GM19238 (cell line): ENCODE data around the gene CDC14B.
"Not testable (repeated sequence)": the region's sequence is repeated elsewhere in the genome, so short reads cannot be mapped to it uniquely, and the experiment has no call there.

Experiments used
- DNase-seq: peaks from one replicate; pipeline ENCODE4 v3.0.0; 2011; ENCODE audit warnings: low spot score; ENCODE audit not compliant: insufficient read length

The CDC14B gene

GRCh38 chr9:96550659-96551058 is 69.0 kb downstream of the CDC14B start:
- no peak for DNase-seq

GRCh38 chr9:96543131-96543530 is 76.5 kb downstream of the CDC14B start:
- not testable (repeated sequence) for DNase-seq

GRCh38 chr9:96540106-96540505 is 79.5 kb downstream of the CDC14B start:
- DNase-seq, result no peak

- DNase-seq, result no peak
These were observed 87.5 kb downstream of the CDC14B start for GRCh38 chr9:96532173-96532572.

DNA sequence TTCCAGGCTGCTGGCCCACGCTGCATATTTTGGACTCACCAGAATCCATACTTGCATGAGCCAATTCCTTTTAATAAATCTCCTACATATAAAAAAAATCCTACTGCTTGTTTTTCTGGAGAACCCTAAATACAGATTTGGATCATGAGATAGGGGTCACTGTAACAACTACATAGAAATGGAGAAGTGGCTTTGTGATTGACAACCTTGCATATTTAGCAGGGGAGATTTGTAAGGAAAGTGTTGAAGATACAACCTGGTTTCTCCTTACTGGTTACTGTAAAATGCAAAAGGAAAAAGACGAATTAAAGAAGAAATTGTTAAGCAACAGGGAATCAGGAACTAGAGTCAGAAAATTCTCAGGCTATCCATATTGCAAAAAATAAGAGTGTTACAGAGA is 94.9 kb downstream of the CDC14B start:
- no peak for DNase-seq

- DNase-seq, result no peak
These were observed 95.6 kb downstream of the CDC14B start for GRCh38 chr9:96524045-96524444.

- no peak for DNase-seq
These were observed 96.3 kb downstream of the CDC14B start for GRCh38 chr9:96523374-96523773.

DNA sequence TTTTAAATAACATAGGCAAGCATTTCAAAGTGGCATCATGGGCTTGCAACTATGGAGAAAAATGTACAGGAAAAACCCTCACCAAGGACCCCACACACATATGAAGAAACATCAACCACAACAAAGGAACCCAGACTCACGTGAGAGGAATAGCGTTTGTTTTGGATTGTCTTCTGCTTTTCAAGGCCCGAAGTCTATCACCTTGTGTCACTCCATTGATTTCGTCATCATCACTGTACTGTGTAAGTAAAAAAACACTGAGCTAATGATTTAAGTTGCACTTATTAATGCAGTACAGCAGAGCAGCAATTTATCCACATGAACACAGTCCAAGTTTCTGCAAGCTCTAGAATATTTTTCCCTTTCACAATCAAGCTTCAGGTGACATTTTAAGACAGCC is 97.3 kb downstream of the CDC14B start:
- no peak for DNase-seq

GRCh38 chr9:96519787-96520186 is 99.9 kb downstream of the CDC14B start:
- no peak for DNase-seq

DNA sequence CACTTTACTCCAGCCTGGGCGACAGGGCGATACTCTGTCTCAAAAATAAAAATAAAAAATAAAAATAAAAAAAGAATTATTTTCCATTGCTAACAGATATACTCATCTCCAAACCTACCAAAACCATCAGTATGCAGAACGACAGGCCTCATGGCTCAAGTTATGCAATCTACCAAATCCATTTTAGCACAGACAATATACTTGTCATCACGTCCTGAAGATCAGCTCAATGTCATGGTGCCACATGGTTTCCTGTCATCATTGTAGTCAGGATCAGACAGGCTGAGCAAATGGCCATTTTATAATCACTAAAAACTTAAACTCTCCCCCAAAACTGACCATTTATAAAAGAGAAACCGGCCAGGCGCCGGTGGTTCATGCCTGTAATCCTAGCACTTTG is 100.5 kb downstream of the CDC14B start:
- no peak for DNase-seq

- DNase-seq, result no peak
These were observed 103.8 kb downstream of the CDC14B start for GRCh38 chr9:96515621-96516470.

DNA sequence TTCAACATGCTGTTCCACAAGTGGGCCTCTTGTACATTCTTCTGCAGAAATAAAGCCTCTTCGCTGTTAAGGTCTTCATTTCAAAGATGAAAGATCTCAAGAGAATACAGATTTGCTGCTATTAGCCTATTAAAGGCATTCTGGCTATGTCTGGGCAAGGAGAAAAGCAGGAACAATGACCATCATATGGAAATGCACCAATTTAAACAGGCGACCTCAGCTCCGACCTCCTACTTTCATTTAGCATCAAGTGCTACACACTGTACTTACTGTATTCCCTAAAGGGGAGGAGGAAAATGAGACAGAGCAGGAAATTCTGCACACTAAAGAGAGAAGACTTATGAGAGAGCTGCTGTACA is 104.9 kb downstream of the CDC14B start:
- DNase-seq, result no peak

DNA sequence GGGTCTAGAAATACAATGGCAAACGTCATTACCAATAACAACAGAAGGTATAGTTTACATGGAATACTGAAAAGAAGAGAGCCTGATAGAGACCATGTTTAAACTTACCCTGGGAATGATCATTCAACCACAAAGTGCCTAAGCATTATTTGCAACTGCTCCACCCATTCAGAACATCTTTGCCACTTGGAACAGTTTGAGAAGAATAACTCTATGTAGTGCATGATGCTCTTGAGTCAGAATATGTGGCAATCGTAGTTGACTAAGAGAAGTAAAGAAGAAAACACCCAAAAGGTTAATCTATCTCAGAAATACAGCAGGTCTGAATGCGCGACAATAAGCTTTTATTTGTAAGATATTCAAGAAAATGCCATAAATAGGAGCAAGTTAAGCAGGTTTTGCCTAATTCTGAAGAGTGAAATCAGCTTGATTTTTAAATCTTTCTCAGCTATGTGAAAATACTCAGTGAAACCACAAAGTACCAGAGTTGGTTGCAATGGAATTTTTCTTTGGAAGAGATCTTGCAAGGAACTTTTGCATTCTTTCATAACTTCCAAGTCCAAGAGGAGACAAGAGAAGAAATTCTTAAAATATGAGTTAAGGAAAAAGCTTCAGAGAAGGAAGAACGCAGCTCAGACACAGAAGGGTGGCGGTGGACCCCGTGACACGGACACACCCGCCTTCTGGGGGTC is 105.4 kb downstream of the CDC14B start:
- DNase-seq, result no peak

DNA sequence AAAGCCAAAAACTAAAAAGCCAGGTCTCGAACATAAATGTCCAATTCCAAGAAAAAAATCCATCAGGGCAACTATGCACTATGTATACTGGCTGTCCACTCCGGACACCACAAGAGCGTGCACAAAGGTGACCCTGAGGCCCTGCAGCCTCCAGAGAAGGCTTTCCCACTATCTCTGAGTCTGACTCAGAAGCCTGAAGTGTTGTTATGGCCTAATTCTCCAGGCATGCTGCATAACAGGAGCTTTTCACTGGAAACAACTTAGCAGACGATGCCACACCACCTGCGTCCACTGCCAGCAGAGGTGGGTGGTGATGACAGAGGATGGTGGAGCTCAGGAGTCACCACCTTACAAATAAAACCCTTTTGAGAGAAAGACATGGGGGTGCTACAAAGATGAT is 106.0 kb downstream of the CDC14B start:
- DNase-seq, result no peak

DNA sequence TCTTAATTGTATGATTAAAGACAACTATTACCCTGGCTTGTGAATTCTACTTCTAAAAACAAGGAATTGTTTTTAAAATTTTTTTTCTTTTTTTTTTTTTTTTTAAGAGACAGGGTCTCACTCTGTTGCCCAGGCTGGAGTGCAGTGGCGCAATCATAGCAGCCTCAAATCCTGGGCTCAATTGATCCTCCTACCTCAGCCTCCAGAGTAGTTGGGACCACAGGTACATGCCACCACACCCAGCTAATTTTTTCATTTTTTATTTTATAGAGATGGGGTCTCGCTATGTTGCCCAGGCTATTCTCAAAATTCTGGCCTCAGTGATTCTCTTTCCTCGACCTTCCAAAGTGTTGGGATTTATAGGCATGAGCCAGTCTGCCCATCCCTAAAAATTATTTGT is 107.4 kb downstream of the CDC14B start:
- DNase-seq, result no peak

- DNase-seq, result no peak
These were observed 109.4 kb downstream of the CDC14B start for GRCh38 chr9:96510258-96510657.

- no peak for DNase-seq
These were observed 109.8 kb downstream of the CDC14B start for GRCh38 chr9:96509848-96510247.

- no peak for DNase-seq
These were observed 110.6 kb downstream of the CDC14B start for GRCh38 chr9:96509026-96509425.

DNA sequence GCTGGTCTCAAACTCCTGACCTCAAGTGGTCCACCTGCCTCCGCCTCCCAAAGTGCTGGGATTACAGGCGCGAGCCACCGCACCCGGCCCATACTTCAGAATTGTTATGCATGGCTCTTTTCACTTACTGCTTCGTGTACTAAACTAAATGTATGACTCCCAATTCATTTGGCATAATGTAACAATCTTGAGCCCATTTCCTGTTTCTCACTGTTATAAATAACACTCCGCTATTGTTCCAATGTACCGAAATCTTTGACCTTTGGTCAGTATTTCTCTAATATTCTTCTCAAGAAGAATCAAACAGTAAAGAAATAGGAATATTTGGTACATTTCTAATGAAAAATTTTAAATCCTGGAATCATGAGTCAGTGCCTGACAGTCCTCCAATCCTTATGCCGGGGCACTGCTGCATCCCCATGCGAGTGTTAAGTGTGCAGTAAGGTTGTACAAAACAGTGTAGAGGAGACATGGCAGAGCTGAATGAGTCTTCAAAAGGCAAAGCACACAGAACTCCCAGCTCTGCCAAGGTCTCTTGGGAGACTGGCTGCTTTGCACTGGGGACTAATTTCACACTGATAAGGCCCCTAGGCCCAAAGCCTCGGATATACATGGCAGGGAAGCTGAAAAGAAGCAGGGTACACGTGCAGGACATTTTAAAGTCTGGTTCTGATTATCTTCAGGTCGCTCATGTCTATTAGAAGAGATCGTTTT is 111.3 kb downstream of the CDC14B start:
- DNase-seq, result no peak

GRCh38 chr9:96505316-96505991 is 114.2 kb downstream of the CDC14B start:
- no peak for DNase-seq

- DNase-seq, result no peak
These were observed 115.7 kb downstream of the CDC14B start for GRCh38 chr9:96503918-96504317.

GRCh38 chr9:96503374-96503748 is 116.3 kb downstream of the CDC14B start:
- DNase-seq, result not testable (repeated sequence)
